Esophagus mucosa (tissue), 1 donor: ENCODE data around the gene NDUFB4. TPM values are rescaled to one million over a fixed set of nuclear protein-coding genes. Genes with fewer than 3 reads are reported as not detected.
"Not testable (repeated sequence)": the region's sequence is repeated elsewhere in the genome, so short reads cannot be mapped to it uniquely, and the experiment has no call there.

ENCODE experiments used
- ATAC-seq: fragments of 200-7000 bp; cut with Tn5 transposase; one replicate; pipeline ENCODE4 v1.9.1; 2020
- total RNA-seq: library from RNA; stranded (reverse); gene quantifications from one replicate; pipeline ENCODE4 v1.2.4, GENCODE V29; 2023
- donor health status: DM: yes; HTN: yes; CAD: no.

The NDUFB4 gene
- total RNA-seq, 1 donor from 2014 or later = 131 TPM

DNA sequence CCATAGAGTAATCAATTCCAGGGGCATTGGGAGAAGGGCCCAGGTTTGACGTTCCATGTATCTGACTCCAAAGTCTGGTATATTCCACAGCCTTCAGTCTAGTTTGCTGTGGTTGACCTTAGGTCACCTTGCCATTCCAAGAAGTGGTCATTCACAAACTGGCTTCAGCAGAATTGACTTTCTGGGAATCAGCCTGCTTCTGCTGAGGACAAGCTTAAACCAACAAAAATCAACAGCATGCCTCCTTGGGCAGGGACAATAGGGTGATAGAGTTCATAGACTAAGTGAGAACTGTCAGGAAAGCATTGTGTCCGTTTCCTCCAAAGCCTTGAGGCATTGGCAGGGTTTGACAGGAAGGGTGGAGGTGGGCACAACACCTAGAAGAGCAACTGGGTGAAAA is 24.1 kb upstream of the NDUFB4 start:
- ATAC-seq = no peak

DNA sequence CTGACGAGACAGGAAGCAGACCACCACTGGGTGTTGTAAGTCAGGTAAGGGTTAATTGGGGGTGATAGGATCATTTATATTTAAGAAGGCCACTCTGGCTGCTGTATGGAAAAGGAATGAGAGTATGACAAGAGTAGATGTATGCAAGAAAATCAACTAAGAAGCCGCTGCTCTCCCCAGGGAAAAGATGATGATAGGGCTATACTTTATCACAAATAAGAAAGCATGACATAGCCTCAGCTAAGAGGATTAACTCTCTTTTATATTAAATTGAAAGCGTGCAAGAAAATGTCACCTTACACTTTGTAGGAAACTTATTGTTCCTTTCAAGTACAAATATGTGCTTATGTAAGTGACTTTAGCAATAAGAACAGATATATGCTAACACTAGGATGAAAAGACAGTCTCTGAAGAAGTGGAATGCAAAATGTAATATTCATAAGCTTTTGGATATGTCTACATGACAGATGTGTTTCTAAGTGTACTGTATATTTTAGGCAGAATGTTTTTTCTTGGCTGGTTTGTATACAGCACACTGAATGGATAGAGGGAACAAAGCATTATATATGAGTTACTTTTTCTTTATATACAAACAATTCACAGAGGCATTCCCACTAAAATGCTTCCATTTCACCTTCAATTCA is 8.7 kb upstream of the NDUFB4 start:
- no peak for ATAC-seq

DNA sequence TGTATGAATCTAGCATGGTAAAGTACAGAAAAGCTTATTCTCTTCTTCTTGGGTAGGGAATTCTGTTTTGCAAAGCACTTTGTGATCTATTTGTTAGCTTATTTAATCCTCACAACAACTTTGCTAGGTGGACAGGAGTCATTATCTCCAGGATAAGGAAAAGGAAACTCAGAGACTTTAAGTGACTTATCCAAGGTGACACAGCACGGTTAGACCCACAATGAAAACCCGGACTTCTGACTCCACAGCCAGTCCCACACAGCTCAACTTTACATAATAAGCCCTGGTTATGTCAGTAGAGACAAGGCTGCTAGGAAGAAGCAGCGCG is 384 bp upstream of the NDUFB4 start:
- ATAC-seq = no peak

GRCh38 chr3:120596853-120597223 is 702 bp downstream of the NDUFB4 start:
- ATAC-seq = no peak

DNA sequence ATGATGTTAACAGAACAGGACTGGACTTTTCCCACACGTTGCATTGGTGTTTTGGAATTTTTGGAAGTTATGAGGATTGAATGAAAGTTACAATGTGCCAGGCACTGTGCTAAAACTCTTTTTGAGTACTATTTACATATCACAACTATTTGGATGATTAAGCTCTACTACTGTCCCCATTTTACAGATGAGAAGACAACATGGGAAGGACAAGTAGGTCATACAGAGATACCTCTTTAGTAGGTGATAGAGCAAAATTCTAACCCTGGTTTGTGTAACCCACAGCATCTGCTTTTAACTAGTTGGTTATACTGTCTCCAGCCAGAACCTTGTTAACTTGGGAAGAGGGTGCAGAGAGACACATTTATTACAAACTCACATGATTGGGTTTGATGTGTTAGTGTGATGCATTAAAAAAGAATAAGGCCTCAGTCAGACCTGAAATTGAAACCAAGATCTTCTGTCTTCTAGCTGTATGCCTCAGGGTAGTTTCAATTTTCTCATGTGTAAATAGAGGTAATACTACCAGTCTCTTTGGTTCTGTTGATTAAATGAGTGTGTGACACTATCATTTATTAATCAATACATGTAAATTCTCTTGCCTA is 1.4 kb downstream of the NDUFB4 start:
- no peak for ATAC-seq

GRCh38 chr3:120599211-120599610 is 3.1 kb downstream of the NDUFB4 start:
- no peak for ATAC-seq

DNA sequence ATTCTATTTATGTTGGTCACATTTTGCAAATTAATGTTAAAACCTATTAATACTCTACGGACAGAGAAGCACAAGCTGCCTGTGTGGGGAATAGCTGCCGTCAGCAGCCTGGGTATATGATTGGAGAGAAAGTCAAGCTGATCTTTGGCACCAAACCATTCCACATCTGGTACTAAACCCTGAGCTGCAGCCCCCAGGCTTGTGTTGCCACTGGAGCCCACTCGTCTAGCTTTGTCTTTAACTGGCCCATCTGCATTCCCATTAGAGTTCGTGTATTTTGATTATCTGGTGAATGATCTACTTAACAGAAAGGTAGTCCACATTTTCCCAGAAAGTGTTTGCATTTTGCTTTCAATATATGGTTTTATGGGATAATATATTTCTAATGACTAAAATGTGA is 5.4 kb downstream of the NDUFB4 start:
- ATAC-seq = no peak

DNA sequence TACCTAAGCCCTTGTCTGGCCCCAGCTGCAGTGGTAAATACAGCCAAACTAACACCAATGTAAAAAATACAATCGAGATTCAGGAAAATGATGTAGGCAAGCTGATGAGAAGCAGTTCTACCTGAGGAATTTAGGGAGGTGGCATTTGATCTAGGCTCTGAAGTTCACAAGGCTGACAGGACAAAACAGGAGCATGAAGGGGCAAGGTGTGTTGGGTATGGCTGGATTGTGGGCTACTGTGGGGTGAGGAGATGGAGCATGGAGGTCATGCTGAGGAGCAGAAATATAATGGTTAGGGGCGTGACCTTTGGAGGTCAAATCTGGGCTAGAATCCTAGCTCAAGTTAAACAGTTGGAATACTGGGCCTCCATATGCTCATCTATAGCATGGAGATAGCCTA is 6.5 kb downstream of the NDUFB4 start:
- no peak for ATAC-seq

GRCh38 chr3:120604382-120604781 is 8.2 kb downstream of the NDUFB4 start:
- ATAC-seq = no peak

- no peak for ATAC-seq
These were observed 8.6 kb downstream of the NDUFB4 start for GRCh38 chr3:120604784-120605183.

- ATAC-seq = no peak
These were observed 12.4 kb downstream of the NDUFB4 start for GRCh38 chr3:120608506-120608905.

DNA sequence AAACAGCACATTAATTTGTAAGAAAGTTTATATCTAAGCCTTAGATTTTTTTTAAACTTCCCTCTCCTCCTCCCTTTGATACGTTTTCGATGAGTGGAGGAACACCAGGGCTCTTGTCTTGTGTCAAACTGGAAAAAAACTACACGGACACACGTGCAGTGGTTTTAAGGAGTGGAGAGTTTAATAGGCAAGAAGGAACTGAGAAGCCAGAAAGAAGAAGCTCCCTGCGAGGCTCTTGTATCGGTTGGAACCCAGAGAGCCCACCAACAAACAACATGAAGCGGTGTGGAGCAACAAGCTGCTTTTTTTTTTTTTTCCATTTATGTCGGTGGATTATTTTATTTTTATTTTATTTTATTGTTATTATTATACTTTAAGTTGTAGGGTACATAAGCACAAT is 18.6 kb downstream of the NDUFB4 start:
- ATAC-seq = no peak

- peak; percentile 93 for ATAC-seq
These were observed 19.9 kb downstream of the NDUFB4 start for GRCh38 chr3:120615847-120616609.

DNA sequence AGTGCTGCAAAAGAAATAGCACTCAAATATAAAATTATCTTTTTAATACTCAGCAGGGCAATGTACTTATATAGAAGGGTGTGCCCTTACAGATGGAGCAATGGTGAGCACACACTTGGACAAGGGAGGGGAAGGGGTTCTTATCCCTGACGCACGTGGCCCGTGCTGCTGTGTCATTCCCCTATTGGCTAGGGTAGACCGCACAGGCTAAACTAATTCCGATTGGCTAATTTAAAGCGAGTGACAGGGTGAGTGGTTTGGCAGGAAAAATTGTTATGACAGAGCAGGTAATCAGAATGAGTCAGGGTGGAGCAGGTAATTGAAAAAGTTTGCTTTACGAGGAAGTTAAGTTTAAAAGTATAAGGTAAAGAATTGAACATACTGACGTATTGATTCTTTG is 20.6 kb downstream of the NDUFB4 start:
- peak; percentile 67 for ATAC-seq

- no peak for ATAC-seq
These were observed 26.3 kb downstream of the NDUFB4 start for GRCh38 chr3:120622457-120622856.

DNA sequence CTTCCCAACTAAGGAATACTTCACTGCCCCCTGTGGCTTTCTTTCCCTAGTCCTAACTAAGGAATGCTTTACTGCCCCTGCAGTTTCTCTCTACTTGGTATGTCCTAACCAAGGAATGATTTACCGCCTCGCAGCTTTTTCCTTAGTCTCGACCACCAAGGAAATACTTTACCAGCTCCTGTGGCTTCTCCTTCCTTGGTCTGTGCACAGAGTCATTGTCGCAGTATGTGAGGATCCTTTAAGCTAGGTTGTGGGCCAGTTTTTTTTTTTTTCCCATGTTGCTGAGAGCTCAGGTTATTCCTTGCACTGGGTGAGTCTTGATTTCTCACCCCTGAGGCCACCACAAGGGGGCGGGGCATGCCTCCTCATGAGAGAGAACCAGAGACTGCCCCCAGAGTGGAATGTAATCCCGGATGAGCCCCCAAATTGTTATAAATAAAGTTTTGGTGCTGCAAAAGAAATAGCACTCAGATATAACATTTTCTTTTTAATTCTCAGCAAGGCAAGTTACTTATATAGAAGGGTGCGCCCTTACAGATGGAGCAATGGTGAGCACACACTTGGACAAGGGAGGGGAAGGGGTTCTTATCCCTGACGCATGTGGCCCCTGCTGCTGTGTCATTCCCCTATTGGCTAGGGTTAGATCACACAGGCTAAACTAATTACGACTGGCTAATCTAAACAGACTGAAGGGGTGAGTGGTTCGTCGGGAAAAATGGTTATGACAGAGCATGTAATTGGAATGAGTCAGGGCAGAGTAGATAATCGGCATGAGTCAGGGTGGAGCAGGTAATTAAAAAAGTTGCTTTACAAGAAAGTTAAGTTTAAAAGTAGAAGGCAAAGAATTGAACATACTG is 27.0 kb downstream of the NDUFB4 start:
- peak; percentile 94 for ATAC-seq

- no peak for ATAC-seq
These were observed 27.6 kb downstream of the NDUFB4 start for GRCh38 chr3:120623727-120624093.

DNA sequence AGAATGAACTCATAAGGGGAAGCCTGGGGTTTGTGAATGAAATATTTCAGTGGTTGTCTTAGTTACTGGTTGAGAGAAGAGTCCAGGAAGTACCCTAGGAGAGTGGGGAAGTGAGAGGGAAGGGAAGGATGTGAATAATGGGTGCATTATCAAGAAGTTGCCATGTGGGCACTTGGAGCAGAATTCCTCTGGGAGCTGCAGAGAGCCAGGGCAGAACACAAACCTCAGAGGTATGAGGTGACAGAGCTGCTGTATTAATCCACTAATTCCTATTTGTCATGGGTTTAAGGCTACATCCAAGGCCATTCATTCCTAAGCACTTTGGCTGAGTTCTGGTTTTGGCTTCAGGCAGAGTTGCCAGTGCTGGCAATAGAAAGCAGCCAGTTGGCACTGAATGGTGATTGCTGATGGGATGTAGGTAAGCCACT is 29.0 kb downstream of the NDUFB4 start:
- peak; percentile 80 for ATAC-seq

- ATAC-seq = peak; percentile 36
These were observed 38.4 kb downstream of the NDUFB4 start for GRCh38 chr3:120634539-120634938.

- ATAC-seq = no peak
These were observed 40.8 kb downstream of the NDUFB4 start for GRCh38 chr3:120636795-120637401.

DNA sequence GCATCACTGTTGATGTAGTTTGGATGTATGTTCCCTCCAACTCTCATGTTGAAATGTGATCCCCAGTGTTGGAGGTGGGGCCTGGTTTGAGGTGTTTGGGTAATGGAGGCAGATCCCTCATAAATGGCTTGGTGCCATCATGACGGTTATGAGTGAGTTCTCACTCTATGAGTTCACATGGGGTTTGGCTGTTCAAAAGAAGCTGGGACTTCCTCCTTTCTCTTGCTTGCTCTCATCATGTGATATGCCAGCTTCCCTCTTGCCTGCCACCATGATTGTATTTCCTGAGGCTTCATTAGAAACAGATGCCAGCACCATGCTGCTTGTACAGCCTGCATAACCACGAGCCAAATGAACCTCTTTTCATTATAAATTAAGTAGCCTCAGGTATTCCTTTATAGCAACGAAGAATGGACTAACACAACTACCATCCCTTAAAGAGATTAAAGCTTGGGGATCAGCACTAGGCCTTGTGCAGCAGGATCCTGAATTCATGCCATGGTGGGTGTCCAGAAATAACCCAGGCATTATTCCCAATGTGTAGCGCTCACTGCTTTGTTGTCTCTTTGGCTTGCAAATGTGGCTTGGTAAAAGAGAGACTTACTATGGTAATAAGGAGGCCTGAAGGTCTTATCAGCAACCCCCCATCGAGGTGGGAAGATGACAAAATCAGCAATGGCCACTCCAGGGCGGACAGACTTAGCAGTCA is 41.9 kb downstream of the NDUFB4 start:
- peak; percentile 42 for ATAC-seq

DNA sequence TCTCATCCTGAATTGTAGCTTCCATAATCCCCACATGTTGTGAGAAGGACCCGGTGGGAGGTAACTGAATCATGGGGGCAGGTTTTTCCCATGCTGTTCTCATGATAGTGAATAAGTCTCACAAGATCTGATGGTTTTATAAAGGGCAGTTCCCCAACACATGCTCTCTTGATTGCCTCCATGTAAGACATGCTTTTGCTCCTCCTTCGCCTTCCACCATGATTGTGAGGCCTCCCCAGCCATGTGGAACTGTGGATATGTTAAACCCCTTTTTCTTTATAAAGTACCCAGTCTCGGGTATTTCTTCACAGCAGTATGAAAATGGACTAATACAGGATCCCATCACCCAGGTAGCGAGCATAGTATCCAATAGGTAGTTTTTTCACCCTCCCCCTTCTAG is 42.7 kb downstream of the NDUFB4 start:
- not testable (repeated sequence) for ATAC-seq
